Measurements from ENCODE around the gene MCUR1. TPM values are rescaled to one million over a fixed set of nuclear protein-coding genes. Genes with fewer than 3 reads are reported as not detected.

Gene MCUR1
- total RNA-seq, 6 experiments from 2014 or later: 17.5 to 25.5 (median 22.4) TPM

GRCh38 chr6:13825871-13826270 lies 11.5 kb upstream of the MCUR1 start:
- H3K4me1 Mint-ChIP-seq (ENCODE audit: low read depth): no peaks in the 10 kb centered on the region
- H3K36me3 Mint-ChIP-seq (ENCODE audit: low read depth): peaks cover 6% of the 10 kb centered on the region; the same call in 1 of the 2 replicates
- no peak for DNase-seq
- H3K27ac Mint-ChIP-seq: no peak overlapping the region
- H3K9me3 Mint-ChIP-seq: peaks cover 6% of the 10 kb centered on the region
- no peak overlapping the region for H3K4me3 Mint-ChIP-seq
- no peak for TF ChIP-seq CTCF (IDR thresholded peaks at IDR 0.05)
- peaks cover 14% of the 10 kb centered on the region; the same call in 1 of the 2 replicates for H3K27me3 Mint-ChIP-seq (ENCODE audit: insufficient read depth)

GRCh38 chr6:13818341-13818740 lies 4.0 kb upstream of the MCUR1 start:
- H3K9me3 Mint-ChIP-seq: no peaks in the 10 kb centered on the region
- H3K4me3 Mint-ChIP-seq: no peak overlapping the region
- H3K27me3 Mint-ChIP-seq (ENCODE audit: insufficient read depth): peaks cover 2% of the 10 kb centered on the region
- TF ChIP-seq CTCF (IDR thresholded peaks at IDR 0.05): no peak
- no peaks in the 10 kb centered on the region for H3K36me3 Mint-ChIP-seq (ENCODE audit: low read depth)
- no peak overlapping the region for H3K27ac Mint-ChIP-seq
- DNase-seq: no peak
- peaks cover 10% of the 10 kb centered on the region for H3K4me1 Mint-ChIP-seq (ENCODE audit: low read depth)

- no peak for TF ChIP-seq CTCF (IDR thresholded peaks at IDR 0.05)
- H3K9me3 Mint-ChIP-seq: no peaks in the 10 kb centered on the region
- H3K4me1 Mint-ChIP-seq (ENCODE audit: low read depth): peaks cover 40% of the 10 kb centered on the region
- peak overlapping the region; percentile 89 for H3K4me3 Mint-ChIP-seq
- H3K36me3 Mint-ChIP-seq (ENCODE audit: low read depth): no peaks in the 10 kb centered on the region; the same call in 1 of the 2 replicates
- H3K27me3 Mint-ChIP-seq (ENCODE audit: insufficient read depth): peaks cover 2% of the 10 kb centered on the region
- peak overlapping the region; percentile 87 for H3K27ac Mint-ChIP-seq
- DNase-seq: no peak
These were observed 700 bp upstream of the MCUR1 start for GRCh38 chr6:13814938-13815575.

- Mint-ChIP-seq H3K4me3 (peak overlapping the region; percentile 99), H3K27ac (peak overlapping the region; percentile 86), H3K27me3 (ENCODE audit: insufficient read depth) (no peaks in the 10 kb centered on the region; the same call in 1 of the 2 replicates), H3K36me3 (ENCODE audit: low read depth) (peaks cover 7% of the 10 kb centered on the region), H3K4me1 (ENCODE audit: low read depth) (peaks cover 44% of the 10 kb centered on the region), H3K9me3 (no peaks in the 10 kb centered on the region)
- DNase-seq: peak; percentile 36
- TF ChIP-seq CTCF (IDR thresholded peaks at IDR 0.05): no peak
These were observed 659 bp downstream of the MCUR1 start for GRCh38 chr6:13813621-13814175.

- no peaks in the 10 kb centered on the region for H3K9me3 Mint-ChIP-seq
- H3K27me3 Mint-ChIP-seq (ENCODE audit: insufficient read depth): no peaks in the 10 kb centered on the region; the same call in 1 of the 2 replicates
- peak overlapping the region; percentile 86; the same call in 1 of the 2 replicates for H3K27ac Mint-ChIP-seq
- H3K4me3 Mint-ChIP-seq: peak overlapping the region; percentile 99
- peaks cover 9% of the 10 kb centered on the region for H3K36me3 Mint-ChIP-seq (ENCODE audit: low read depth)
- DNase-seq: no peak
- peaks cover 50% of the 10 kb centered on the region for H3K4me1 Mint-ChIP-seq (ENCODE audit: low read depth)
- no peak for TF ChIP-seq CTCF (IDR thresholded peaks at IDR 0.05)
These were observed 1.3 kb downstream of the MCUR1 start for GRCh38 chr6:13813026-13813425.

Data from HFFc6 (cell line).